PC-9 (cell line): ENCODE measurements around the gene ZMYM2.

Experiments
- EZH2 ChIP-seq: fragments of 200-600 bp; sonication (generic); IDR thresholded peaks from 2 replicates; pipeline ENCODE4 v1.8.0; 2017; ENCODE audit warnings: antibody characterized with exemption, low read depth
- TF ChIP-seq, protein P1 (sequence below): fragments of 200-600 bp; sonication (generic); conservative IDR thresholded peaks from 2 replicates; pipeline ENCODE4 v1.6.1; 2017; ENCODE audit warnings: mixed run types, antibody characterized with exemption, mild to moderate bottlenecking, moderate library complexity

DNA sequence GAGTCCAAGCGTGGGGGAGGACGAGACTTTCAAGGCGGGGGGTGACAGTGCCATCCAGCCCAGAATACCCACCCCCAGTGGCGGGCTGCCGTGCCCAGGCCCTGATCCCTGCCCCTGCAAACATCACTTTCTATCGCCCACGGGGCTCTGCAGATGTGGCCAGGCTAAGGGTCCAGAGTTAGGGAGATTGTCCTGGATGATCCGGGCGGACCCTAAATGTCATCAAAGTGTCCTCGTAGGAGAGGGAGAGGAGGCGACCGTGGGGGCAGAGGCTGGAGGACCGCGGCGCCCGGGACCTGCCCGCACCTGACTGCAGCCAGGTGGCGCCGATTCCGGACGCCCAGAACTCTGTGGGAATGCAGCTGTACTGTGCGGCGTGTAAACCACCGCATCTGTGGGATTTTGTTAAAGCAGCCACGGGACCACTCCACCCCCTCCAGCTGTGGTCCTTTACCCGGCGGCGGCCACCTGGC lies 170.0 kb downstream of the ZMYM2 start:
- TF ChIP-seq, protein P1, sequence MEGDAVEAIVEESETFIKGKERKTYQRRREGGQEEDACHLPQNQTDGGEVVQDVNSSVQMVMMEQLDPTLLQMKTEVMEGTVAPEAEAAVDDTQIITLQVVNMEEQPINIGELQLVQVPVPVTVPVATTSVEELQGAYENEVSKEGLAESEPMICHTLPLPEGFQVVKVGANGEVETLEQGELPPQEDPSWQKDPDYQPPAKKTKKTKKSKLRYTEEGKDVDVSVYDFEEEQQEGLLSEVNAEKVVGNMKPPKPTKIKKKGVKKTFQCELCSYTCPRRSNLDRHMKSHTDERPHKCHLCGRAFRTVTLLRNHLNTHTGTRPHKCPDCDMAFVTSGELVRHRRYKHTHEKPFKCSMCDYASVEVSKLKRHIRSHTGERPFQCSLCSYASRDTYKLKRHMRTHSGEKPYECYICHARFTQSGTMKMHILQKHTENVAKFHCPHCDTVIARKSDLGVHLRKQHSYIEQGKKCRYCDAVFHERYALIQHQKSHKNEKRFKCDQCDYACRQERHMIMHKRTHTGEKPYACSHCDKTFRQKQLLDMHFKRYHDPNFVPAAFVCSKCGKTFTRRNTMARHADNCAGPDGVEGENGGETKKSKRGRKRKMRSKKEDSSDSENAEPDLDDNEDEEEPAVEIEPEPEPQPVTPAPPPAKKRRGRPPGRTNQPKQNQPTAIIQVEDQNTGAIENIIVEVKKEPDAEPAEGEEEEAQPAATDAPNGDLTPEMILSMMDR, result peak; percentile 49
- TF ChIP-seq EZH2, result no peak
